Endodermal cell (in vitro differentiated cells): Measurements from ENCODE around the gene LDLRAD4. TPM values are rescaled to one million over a fixed set of nuclear protein-coding genes. Genes with fewer than 3 reads are reported as not detected.

Experiments used
- DNase-seq: peaks from one replicate; pipeline ENCODE4 v3.0.0-alpha.2; 2017
- H3K27ac ChIP-seq: 2 replicates; pipeline ENCODE4 v1.5.1; 2013; ENCODE audit warnings: mild to moderate bottlenecking, low read depth, low read length, moderate library complexity
- H3K27me3 ChIP-seq: 2 replicates; pipeline ENCODE4 v1.6.1; 2013; ENCODE audit warnings: mild to moderate bottlenecking, low read length, moderate library complexity; ENCODE audit not compliant: insufficient read depth, control insufficient read depth, poor library complexity, severe bottlenecking
- H3K36me3 ChIP-seq: 2 replicates; pipeline ENCODE4 v1.7.0; 2013; ENCODE audit warnings: mild to moderate bottlenecking, low read length, moderate library complexity; ENCODE audit not compliant: control insufficient read depth, insufficient read depth
- H3K4me1 ChIP-seq: one replicate; pipeline ENCODE4 v1.7.0; 2013; ENCODE audit warnings: low read length; ENCODE audit not compliant: control insufficient read depth, insufficient read depth
- H3K4me3 ChIP-seq: 2 replicates; pipeline ENCODE4 v1.5.1; 2013; ENCODE audit warnings: mild to moderate bottlenecking, low read length, moderate library complexity
- H3K9ac ChIP-seq: 2 replicates; pipeline ENCODE4 v1.6.1; 2013; ENCODE audit warnings: mild to moderate bottlenecking, low read length, moderate library complexity; ENCODE audit not compliant: poor library complexity, severe bottlenecking; ENCODE audit errors: extremely low read depth
- H3K9me3 ChIP-seq: 2 replicates; pipeline ENCODE4 v1.6.1; 2013; ENCODE audit warnings: mild to moderate bottlenecking, low read length, moderate library complexity; ENCODE audit not compliant: control insufficient read depth
- H3K27ac Mint-ChIP-seq: 2 replicates; pipeline ENCODE4 v1.8.0; 2020; ENCODE audit warnings: mixed read lengths
- H3K27me3 Mint-ChIP-seq: 2 replicates; pipeline ENCODE4 v1.8.0; 2021; ENCODE audit warnings: mild to moderate bottlenecking, mixed read lengths; ENCODE audit not compliant: insufficient read depth
- H3K36me3 Mint-ChIP-seq: 2 replicates; pipeline ENCODE4 v1.8.0; 2020; ENCODE audit warnings: low read depth, mixed read lengths
- H3K4me1 Mint-ChIP-seq: 2 replicates; pipeline ENCODE4 v1.8.0; 2020; ENCODE audit warnings: mixed read lengths
- H3K4me3 Mint-ChIP-seq: 2 replicates; pipeline ENCODE4 v1.8.0; 2020; ENCODE audit warnings: mild to moderate bottlenecking, moderate library complexity, mixed read lengths
- H3K9me3 Mint-ChIP-seq: 2 replicates; pipeline ENCODE4 v1.8.0; 2020; ENCODE audit warnings: mild to moderate bottlenecking, mixed read lengths
- WGBS, 2 experiments: methylation state at CpG; one replicate each; pipeline versions ENCODE4 v1.1.5 to v1.1.7; 2013; ENCODE audit warnings: missing lambda C conversion rate in 2 of 2, mixed read lengths in 1 of 2; ENCODE audit not compliant: insufficient coverage in 1 of 2, insufficient read length in 1 of 2; 5-methylcytosine and 5-hydroxymethylcytosine counted together
- total RNA-seq, 2 donors: library from RNA; stranded (reverse); fragmentation: NEBNext Ultra II Directional in 1 of 2; extraction: Animal tissue kit (Norgen Biotek cat#: 25700) in 1 of 2; gene quantifications; 2 replicates in 1 of 2; 3 replicates in 1 of 2; pipeline ENCODE4 v1.2.1, GENCODE V29; 2021
- TF ChIP-seq, protein P1 (sequence below): fragments of 200-600 bp; sonication (generic); conservative IDR thresholded peaks from 2 replicates; pipeline ENCODE4 v1.5.0; 2021; ENCODE audit warnings: antibody characterized with exemption, mild to moderate bottlenecking

The LDLRAD4 gene
- total RNA-seq, 2 donors from 2014 or later: 14.9 to 15.1 TPM

DNA sequence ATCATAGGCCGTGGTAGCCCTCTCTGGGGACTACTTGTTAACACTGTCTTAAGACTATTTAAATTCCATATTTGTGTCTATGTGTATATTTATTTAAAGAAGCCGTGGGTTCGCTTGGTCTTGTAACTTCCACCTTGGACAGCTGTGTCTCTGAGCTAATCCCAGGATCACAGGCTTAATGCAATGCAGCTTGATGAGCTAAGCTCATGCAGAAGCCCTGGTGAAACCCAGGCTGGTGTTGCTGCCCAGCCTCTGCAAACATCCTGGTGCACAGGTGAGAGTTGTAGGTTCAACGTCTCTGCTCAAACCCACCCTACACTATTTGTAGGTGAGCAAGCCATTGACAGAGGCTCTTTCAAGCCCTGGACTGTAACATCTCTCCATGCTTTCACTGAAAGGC is 296.0 kb downstream of the LDLRAD4 start:
- no peaks in the 10 kb centered on the region for H3K36me3 Mint-ChIP-seq
- H3K27ac Mint-ChIP-seq: no peak overlapping the region
- no peaks in the 10 kb centered on the region for H3K9me3 ChIP-seq
- H3K27ac ChIP-seq: no peak overlapping the region
- H3K4me3 Mint-ChIP-seq: no peak overlapping the region
- DNase-seq: peak; percentile 24
- H3K9ac ChIP-seq: no peak overlapping the region
- H3K4me3 ChIP-seq: no peak overlapping the region
- no peaks in the 10 kb centered on the region for H3K27me3 ChIP-seq
- H3K4me1 Mint-ChIP-seq: no peaks in the 10 kb centered on the region
- H3K36me3 ChIP-seq: no peaks in the 10 kb centered on the region
- 96 to 100% methylated on average over 2 to 4 of the region's 4 CpGs for WGBS, 2 experiments
- H3K9me3 Mint-ChIP-seq: no peaks in the 10 kb centered on the region
- TF ChIP-seq, protein P1, sequence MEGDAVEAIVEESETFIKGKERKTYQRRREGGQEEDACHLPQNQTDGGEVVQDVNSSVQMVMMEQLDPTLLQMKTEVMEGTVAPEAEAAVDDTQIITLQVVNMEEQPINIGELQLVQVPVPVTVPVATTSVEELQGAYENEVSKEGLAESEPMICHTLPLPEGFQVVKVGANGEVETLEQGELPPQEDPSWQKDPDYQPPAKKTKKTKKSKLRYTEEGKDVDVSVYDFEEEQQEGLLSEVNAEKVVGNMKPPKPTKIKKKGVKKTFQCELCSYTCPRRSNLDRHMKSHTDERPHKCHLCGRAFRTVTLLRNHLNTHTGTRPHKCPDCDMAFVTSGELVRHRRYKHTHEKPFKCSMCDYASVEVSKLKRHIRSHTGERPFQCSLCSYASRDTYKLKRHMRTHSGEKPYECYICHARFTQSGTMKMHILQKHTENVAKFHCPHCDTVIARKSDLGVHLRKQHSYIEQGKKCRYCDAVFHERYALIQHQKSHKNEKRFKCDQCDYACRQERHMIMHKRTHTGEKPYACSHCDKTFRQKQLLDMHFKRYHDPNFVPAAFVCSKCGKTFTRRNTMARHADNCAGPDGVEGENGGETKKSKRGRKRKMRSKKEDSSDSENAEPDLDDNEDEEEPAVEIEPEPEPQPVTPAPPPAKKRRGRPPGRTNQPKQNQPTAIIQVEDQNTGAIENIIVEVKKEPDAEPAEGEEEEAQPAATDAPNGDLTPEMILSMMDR: no peak
- H3K27me3 Mint-ChIP-seq: no peaks in the 10 kb centered on the region
- no peaks in the 10 kb centered on the region for H3K4me1 ChIP-seq

- no peak overlapping the region for H3K4me3 Mint-ChIP-seq
- TF ChIP-seq, protein P1: no peak
- no peak overlapping the region for H3K4me3 ChIP-seq
- WGBS, 2 experiments: 93 to 94% methylated on average over 5 to 6 of the region's 6 CpGs
- no peak overlapping the region for H3K27ac Mint-ChIP-seq
- no peaks in the 10 kb centered on the region for H3K36me3 ChIP-seq
- H3K27me3 Mint-ChIP-seq: no peaks in the 10 kb centered on the region
- peak; percentile 5 for DNase-seq
- H3K9me3 ChIP-seq: no peaks in the 10 kb centered on the region
- H3K27me3 ChIP-seq: no peaks in the 10 kb centered on the region
- no peak overlapping the region for H3K9ac ChIP-seq
- no peaks in the 10 kb centered on the region for H3K4me1 ChIP-seq
- no peak overlapping the region for H3K27ac ChIP-seq
- no peaks in the 10 kb centered on the region for H3K4me1 Mint-ChIP-seq
- no peaks in the 10 kb centered on the region for H3K9me3 Mint-ChIP-seq
- H3K36me3 Mint-ChIP-seq: no peaks in the 10 kb centered on the region
These were observed 298.3 kb downstream of the LDLRAD4 start for GRCh38 chr18:13516855-13517254.

GRCh38 chr18:13517369-13517768 is 298.8 kb downstream of the LDLRAD4 start:
- no peak overlapping the region for H3K4me3 ChIP-seq
- DNase-seq: peak; percentile 28
- 72 to 77% methylated on average over 5 to 6 of the region's 7 CpGs for WGBS, 2 experiments
- H3K9me3 ChIP-seq: no peaks in the 10 kb centered on the region
- TF ChIP-seq, protein P1: no peak
- Mint-ChIP-seq H3K4me1 (no peaks in the 10 kb centered on the region), H3K36me3 (no peaks in the 10 kb centered on the region), H3K27ac (no peak overlapping the region), H3K27me3 (no peaks in the 10 kb centered on the region), H3K9me3 (no peaks in the 10 kb centered on the region), H3K4me3 (no peak overlapping the region)
- no peak overlapping the region for H3K27ac ChIP-seq
- no peaks in the 10 kb centered on the region for H3K36me3 ChIP-seq
- no peak overlapping the region for H3K9ac ChIP-seq
- no peaks in the 10 kb centered on the region for H3K27me3 ChIP-seq
- H3K4me1 ChIP-seq: no peaks in the 10 kb centered on the region
